ENCODE results near the gene FGF7. TPM values are rescaled to one million over a fixed set of nuclear protein-coding genes. Genes with fewer than 3 reads are reported as not detected.

FGF7 gene
- 1 to 10 TPM; 1.4 to 7.0 (median 2.5) TPM for total RNA-seq
- 1 to 10 TPM; 1.5 to 2.9 (median 1.6) TPM for polyA plus RNA-seq
- long read RNA-seq, donor 1, full-length matches to known transcripts: 3 of 3 reads
- long read RNA-seq, donor 1, partial matches to known transcripts: 0 of 3 reads
- long read RNA-seq, donor 1, other reads (novel, unspliced or antisense): 0 of 3 reads
- long read RNA-seq, donor 2, full-length matches to known transcripts: 1 of 2 reads
- long read RNA-seq, donor 2, partial matches to known transcripts: 0 of 2 reads
- long read RNA-seq, donor 2, other reads (novel, unspliced or antisense): 1 of 2 reads

GRCh38 chr15:49423021-49423420 is at the start of gene FGF7:
TSS of gene FGF7 (plus strand) at chr15:49423242. CDS start at chr15:49424298, 1,056 bp downstream.
- ATAC-seq (peak in 1 of 4 donors; percentile 56), DNase-seq (peak in 1 of 2 donors; percentile 9)
- WGBS, 3 donors: 33 to 39% (median 35%) methylated on average over 4 of the region's 4 CpGs
- Histone ChIP-seq H3K9me3 (no peaks in the 10 kb centered on the region), H3K4me3 (peak within 1 kb of the TSS; percentile 53), H3K27ac (no peak within 1 kb of the TSS), H3K27me3 (ENCODE audit: insufficient read depth in 3 of 3, low read length in 2 of 3) (no peaks in the 10 kb centered on the region), H3K4me1 (no peaks in the 10 kb centered on the region), H3K36me3 (ENCODE audit: insufficient read depth in 1 of 2, low read depth in 1 of 2) (no peaks in the 10 kb centered on the region)
- intact Hi-C loops (cut with DNase I): loop anchor here in 1 of 2 donors (5.0 to 10.0 kb wide), 3 partner anchors 561 to 722 kb away; partner anchors contain the start of gene CEP152
- TF ChIP-seq, protein P1, sequence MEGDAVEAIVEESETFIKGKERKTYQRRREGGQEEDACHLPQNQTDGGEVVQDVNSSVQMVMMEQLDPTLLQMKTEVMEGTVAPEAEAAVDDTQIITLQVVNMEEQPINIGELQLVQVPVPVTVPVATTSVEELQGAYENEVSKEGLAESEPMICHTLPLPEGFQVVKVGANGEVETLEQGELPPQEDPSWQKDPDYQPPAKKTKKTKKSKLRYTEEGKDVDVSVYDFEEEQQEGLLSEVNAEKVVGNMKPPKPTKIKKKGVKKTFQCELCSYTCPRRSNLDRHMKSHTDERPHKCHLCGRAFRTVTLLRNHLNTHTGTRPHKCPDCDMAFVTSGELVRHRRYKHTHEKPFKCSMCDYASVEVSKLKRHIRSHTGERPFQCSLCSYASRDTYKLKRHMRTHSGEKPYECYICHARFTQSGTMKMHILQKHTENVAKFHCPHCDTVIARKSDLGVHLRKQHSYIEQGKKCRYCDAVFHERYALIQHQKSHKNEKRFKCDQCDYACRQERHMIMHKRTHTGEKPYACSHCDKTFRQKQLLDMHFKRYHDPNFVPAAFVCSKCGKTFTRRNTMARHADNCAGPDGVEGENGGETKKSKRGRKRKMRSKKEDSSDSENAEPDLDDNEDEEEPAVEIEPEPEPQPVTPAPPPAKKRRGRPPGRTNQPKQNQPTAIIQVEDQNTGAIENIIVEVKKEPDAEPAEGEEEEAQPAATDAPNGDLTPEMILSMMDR (IDR thresholded peaks at IDR 0.05): no peak

GRCh38 chr15:49379996-49380395 is 43.0 kb upstream of the FGF7 start:
- ATAC-seq (no peak), DNase-seq (no peak)
- WGBS, 3 donors: 86 to 96% (median 89%) methylated on average over 4 of the region's 4 CpGs

DNA sequence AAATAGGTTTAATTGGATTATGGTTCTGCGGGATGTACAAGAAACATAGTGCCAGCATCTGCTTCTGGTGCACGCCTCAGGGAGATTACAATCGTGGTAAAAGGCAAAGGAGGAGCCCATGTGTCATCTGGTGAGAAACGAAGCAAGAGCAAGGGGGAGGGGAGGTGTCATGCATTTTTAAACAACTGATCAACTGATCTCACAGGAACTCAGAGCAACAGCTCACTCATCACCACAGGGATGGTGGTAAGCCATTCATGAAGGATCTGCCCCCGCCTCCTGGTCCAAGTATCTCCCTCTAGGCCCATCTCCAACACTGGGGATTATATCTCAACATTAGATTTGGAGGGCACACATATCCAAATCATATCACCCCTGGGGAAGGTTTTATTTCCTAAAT is 42.1 kb upstream of the FGF7 start:
- Histone ChIP-seq H3K9me3 (no peaks in the 10 kb centered on the region), H3K4me1 (no peaks in the 10 kb centered on the region), H3K36me3 (ENCODE audit: insufficient read depth in 1 of 2, low read depth in 1 of 2) (no peaks in the 10 kb centered on the region), H3K27ac (no peak overlapping the region), H3K4me3 (no peak overlapping the region), H3K27me3 (ENCODE audit: insufficient read depth in 3 of 3, low read length in 2 of 3) (no peaks in the 10 kb centered on the region)
- DNase-seq (no peak), ATAC-seq (no peak)
- intact Hi-C loops (cut with DNase I): no loop called here
- WGBS, 3 donors: 82 to 84% (median 84%) methylated on average over 5 of the region's 5 CpGs
- TF ChIP-seq, protein P1 (IDR thresholded peaks at IDR 0.05): no peak

More at GRCh38 chr15:49379996-49380395, 43.0 kb upstream of the FGF7 start:
- Histone ChIP-seq H3K27ac (no peak overlapping the region), H3K9me3 (no peaks in the 10 kb centered on the region), H3K27me3 (ENCODE audit: insufficient read depth in 3 of 3, low read length in 2 of 3) (no peaks in the 10 kb centered on the region), H3K4me1 (no peaks in the 10 kb centered on the region), H3K36me3 (ENCODE audit: insufficient read depth in 1 of 2, low read depth in 1 of 2) (no peaks in the 10 kb centered on the region), H3K4me3 (no peak overlapping the region)
- TF ChIP-seq, protein P1 (IDR thresholded peaks at IDR 0.05): no peak
- intact Hi-C loops (cut with DNase I): no loop called here

GRCh38 chr15:49382394-49382793 is 40.6 kb upstream of the FGF7 start:
- H3K36me3 ChIP-seq (ENCODE audit: insufficient read depth in 1 of 2, low read depth in 1 of 2): no peaks in the 10 kb centered on the region

More at GRCh38 chr15:49382394-49382793, 40.6 kb upstream of the FGF7 start:
- Histone ChIP-seq H3K4me3 (no peak overlapping the region), H3K9me3 (no peaks in the 10 kb centered on the region), H3K27ac (no peak overlapping the region), H3K27me3 (ENCODE audit: insufficient read depth in 3 of 3, low read length in 2 of 3) (no peaks in the 10 kb centered on the region), H3K4me1 (no peaks in the 10 kb centered on the region)
- TF ChIP-seq, protein P1 (IDR thresholded peaks at IDR 0.05): no peak
- ATAC-seq (no peak), DNase-seq (no peak)
- intact Hi-C loops (cut with DNase I): no loop called here

Measured in psoas muscle (tissue), 8 donors.